Measurements from ENCODE around the gene ZP1. TPM values are rescaled to one million over a fixed set of nuclear protein-coding genes. Genes with fewer than 3 reads are reported as not detected.

The ZP1 gene
- total and polyA plus RNA-seq, 10 of the 15 experiments (the other 5 are each of a cell fraction or from before 2014, with no cell fraction given): not detected

DNA sequence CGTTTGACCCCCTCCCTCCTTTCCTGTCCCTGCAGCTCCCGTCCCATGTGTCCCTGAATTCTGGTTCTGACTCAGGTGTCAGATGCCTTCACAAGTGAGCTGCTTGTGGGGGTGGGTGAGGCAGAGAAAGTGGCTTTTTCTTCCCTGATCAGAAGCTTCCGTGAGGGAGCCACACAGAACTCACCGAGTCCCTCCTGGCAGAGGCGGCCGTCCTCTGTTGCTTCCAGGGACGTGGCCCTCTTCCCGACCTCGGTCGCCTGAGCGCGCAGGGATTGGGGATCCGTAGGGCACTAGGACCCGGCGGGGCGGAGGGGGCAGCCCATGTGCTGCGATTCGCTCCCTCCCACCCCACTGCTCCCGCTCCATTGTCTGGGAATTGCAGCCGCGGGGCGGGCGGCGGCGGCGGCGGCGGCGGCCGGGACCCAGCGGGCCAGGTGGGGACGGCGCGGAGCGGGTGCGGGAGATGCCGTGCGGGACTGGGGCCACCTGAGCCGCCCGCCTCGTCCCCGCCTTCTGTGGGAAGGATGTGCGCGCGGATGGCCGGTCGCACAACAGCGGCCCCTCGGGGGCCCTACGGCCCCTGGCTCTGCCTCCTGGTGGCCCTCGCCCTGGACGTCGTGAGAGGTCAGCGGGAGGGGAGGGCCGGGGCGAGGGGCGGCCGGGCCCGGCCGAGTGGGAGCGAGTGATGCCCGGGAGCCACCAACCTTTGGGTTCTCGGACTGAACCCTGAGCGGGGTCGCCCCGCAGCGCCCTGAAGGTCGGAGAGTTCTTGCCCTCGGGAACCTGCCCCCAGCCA is 57.0 kb downstream of the ZP1 start, which contains the start of gene TMEM132A (continued):
- TF ChIP-seq, protein P1, sequence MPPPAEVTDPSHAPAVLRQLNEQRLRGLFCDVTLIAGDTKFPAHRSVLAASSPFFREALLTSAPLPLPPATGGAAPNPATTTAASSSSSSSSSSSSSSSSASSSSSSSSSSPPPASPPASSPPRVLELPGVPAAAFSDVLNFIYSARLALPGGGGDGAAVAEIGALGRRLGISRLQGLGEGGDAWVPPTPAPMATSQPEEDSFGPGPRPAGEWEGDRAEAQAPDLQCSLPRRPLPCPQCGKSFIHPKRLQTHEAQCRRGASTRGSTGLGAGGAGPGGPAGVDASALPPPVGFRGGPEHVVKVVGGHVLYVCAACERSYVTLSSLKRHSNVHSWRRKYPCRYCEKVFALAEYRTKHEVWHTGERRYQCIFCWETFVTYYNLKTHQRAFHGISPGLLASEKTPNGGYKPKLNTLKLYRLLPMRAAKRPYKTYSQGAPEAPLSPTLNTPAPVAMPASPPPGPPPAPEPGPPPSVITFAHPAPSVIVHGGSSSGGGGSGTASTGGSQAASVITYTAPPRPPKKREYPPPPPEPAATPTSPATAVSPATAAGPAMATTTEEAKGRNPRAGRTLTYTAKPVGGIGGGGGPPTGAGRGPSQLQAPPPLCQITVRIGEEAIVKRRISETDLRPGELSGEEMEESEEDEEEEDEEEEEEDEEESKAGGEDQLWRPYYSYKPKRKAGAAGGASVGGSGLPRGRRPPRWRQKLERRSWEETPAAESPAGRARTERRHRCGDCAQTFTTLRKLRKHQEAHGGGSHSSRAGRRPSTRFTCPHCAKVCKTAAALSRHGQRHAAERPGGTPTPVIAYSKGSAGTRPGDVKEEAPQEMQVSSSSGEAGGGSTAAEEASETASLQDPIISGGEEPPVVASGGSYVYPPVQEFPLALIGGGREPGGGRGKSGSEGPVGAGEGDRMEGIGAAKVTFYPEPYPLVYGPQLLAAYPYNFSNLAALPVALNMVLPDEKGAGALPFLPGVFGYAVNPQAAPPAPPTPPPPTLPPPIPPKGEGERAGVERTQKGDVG (CRISPR knock-in tag; IDR thresholded peaks at IDR 0.05): no peak
- no peak for TF ChIP-seq NRF1 (conservative IDR thresholded peaks at IDR 0.05; ENCODE audit: low read depth, low read length)
- TF ChIP-seq MEF2A (IDR thresholded peaks at IDR 0.05; ENCODE audit: insufficient read depth, low read depth, low read length): no peak
- no peak for TF ChIP-seq SIX5 (IDR thresholded peaks at IDR 0.05; ENCODE audit: low read depth, low read length, severe bottlenecking)
- TF ChIP-seq, protein P2, sequence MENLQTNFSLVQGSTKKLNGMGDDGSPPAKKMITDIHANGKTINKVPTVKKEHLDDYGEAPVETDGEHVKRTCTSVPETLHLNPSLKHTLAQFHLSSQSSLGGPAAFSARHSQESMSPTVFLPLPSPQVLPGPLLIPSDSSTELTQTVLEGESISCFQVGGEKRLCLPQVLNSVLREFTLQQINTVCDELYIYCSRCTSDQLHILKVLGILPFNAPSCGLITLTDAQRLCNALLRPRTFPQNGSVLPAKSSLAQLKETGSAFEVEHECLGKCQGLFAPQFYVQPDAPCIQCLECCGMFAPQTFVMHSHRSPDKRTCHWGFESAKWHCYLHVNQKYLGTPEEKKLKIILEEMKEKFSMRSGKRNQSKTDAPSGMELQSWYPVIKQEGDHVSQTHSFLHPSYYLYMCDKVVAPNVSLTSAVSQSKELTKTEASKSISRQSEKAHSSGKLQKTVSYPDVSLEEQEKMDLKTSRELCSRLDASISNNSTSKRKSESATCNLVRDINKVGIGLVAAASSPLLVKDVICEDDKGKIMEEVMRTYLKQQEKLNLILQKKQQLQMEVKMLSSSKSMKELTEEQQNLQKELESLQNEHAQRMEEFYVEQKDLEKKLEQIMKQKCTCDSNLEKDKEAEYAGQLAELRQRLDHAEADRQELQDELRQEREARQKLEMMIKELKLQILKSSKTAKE (IDR thresholded peaks at IDR 0.05; ENCODE audit: low read depth, poor library complexity, severe bottlenecking): no peak
- no peak for TF ChIP-seq SUPT20H (IDR thresholded peaks at IDR 0.05; ENCODE audit: borderline replicate concordance, control insufficient read depth, low read depth, low read length)
- no peak for TF ChIP-seq PML (IDR thresholded peaks at IDR 0.05; ENCODE audit: low read length)
- TF ChIP-seq, protein P3, sequence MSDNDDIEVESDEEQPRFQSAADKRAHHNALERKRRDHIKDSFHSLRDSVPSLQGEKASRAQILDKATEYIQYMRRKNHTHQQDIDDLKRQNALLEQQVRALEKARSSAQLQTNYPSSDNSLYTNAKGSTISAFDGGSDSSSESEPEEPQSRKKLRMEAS (IDR thresholded peaks at IDR 0.05; ENCODE audit: low read depth, low read length): peak; percentile 42; the same call in 1 of the 2 replicates
- TF ChIP-seq, protein P4, sequence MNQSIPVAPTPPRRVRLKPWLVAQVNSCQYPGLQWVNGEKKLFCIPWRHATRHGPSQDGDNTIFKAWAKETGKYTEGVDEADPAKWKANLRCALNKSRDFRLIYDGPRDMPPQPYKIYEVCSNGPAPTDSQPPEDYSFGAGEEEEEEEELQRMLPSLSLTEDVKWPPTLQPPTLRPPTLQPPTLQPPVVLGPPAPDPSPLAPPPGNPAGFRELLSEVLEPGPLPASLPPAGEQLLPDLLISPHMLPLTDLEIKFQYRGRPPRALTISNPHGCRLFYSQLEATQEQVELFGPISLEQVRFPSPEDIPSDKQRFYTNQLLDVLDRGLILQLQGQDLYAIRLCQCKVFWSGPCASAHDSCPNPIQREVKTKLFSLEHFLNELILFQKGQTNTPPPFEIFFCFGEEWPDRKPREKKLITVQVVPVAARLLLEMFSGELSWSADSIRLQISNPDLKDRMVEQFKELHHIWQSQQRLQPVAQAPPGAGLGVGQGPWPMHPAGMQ (IDR thresholded peaks at IDR 0.05; ENCODE audit: borderline replicate concordance): no peak
- TF ChIP-seq MYC (IDR thresholded peaks at IDR 0.05; ENCODE audit: insufficient read depth, insufficient read length, insufficient replicate concordance, low read length, severe bottlenecking): no peak

Other genes with a start within 250 kb of the ZP1 start
Only the 7 nearest of the 12 such genes appear.
- not detected in 2 replicates for gene MS4A10, start 82.2 kb upstream of the ZP1 start, total RNA-seq (2014; rRNA removed)
- gene MS4A10, start 82.2 kb upstream of the ZP1 start, total RNA-seq (2014; rRNA removed; fragmentation: Illumina TruSeq; extraction: Trizol): not detected in 2 replicates
- not detected in 2 replicates for gene MS4A10, start 82.2 kb upstream of the ZP1 start, total RNA-seq (2021)
- not detected in 2 replicates for gene MS4A10, start 82.2 kb upstream of the ZP1 start, polyA plus RNA-seq (2011; rRNA removed)
- gene MS4A10, start 82.2 kb upstream of the ZP1 start, polyA plus RNA-seq (2014; fragmentation: Illumina TruSeq; extraction: Trizol): not detected in 2 replicates
- gene MS4A10, start 82.2 kb upstream of the ZP1 start, polyA plus RNA-seq (2014; fragmentation: Nextera tagmentation; extraction: Ambion mirVana): not detected
- not detected in 2 replicates for gene MS4A10, start 82.2 kb upstream of the ZP1 start, polyA plus RNA-seq (2014; rRNA removed)
- not detected for gene MS4A10, start 82.2 kb upstream of the ZP1 start, polyA plus RNA-seq (2016; fragmentation: Nextera tagmentation; extraction: Ambion mirVana)
- gene CCDC86, start 25.4 kb upstream of the ZP1 start, total RNA-seq (2014; rRNA removed): 26.5 and 39.7 TPM in 2 replicates
- gene CCDC86, start 25.4 kb upstream of the ZP1 start, total RNA-seq (2014; rRNA removed; fragmentation: Illumina TruSeq; extraction: Trizol): 6.6 and 7.2 TPM in 2 replicates
- gene CCDC86, start 25.4 kb upstream of the ZP1 start, total RNA-seq (2021): 51.1 and 58.2 TPM in 2 replicates
- gene CCDC86, start 25.4 kb upstream of the ZP1 start, polyA plus RNA-seq (2011; rRNA removed): 7.7 and 22.3 TPM in 2 replicates
- gene CCDC86, start 25.4 kb upstream of the ZP1 start, polyA plus RNA-seq (2014; fragmentation: Illumina TruSeq; extraction: Trizol): 24.7 and 37.7 TPM in 2 replicates
- gene CCDC86, start 25.4 kb upstream of the ZP1 start, polyA plus RNA-seq (2014; fragmentation: Nextera tagmentation; extraction: Ambion mirVana): 1 to 10 TPM; 2.0 to 4.4 TPM
- 44.4 and 49.6 TPM in 2 replicates for gene CCDC86, start 25.4 kb upstream of the ZP1 start, polyA plus RNA-seq (2014; rRNA removed)
- 10 to 100 TPM; 78.6 to 87.2 TPM for gene CCDC86, start 25.4 kb upstream of the ZP1 start, polyA plus RNA-seq (2016; fragmentation: Nextera tagmentation; extraction: Ambion mirVana)
- gene PTGDR2, start 11.6 kb upstream of the ZP1 start, total RNA-seq (2014; rRNA removed): not detected in 2 replicates
- gene PTGDR2, start 11.6 kb upstream of the ZP1 start, total RNA-seq (2014; rRNA removed; fragmentation: Illumina TruSeq; extraction: Trizol): not detected in 2 replicates
- gene PTGDR2, start 11.6 kb upstream of the ZP1 start, total RNA-seq (2021): 0.13 TPM in 1 of 2 replicates, not detected in the other
- not detected in 2 replicates for gene PTGDR2, start 11.6 kb upstream of the ZP1 start, polyA plus RNA-seq (2011; rRNA removed)
- 0.01 TPM in 1 of 2 replicates, not detected in the other for gene PTGDR2, start 11.6 kb upstream of the ZP1 start, polyA plus RNA-seq (2014; fragmentation: Illumina TruSeq; extraction: Trizol)
- not detected for gene PTGDR2, start 11.6 kb upstream of the ZP1 start, polyA plus RNA-seq (2014; fragmentation: Nextera tagmentation; extraction: Ambion mirVana)
- 0.03 TPM in 1 of 2 replicates, not detected in the other for gene PTGDR2, start 11.6 kb upstream of the ZP1 start, polyA plus RNA-seq (2014; rRNA removed)
- under 1 TPM; 0.17 to 0.28 TPM for gene PTGDR2, start 11.6 kb upstream of the ZP1 start, polyA plus RNA-seq (2016; fragmentation: Nextera tagmentation; extraction: Ambion mirVana)
- 95.6 and 109 TPM in 2 replicates for gene PRPF19, start 39.0 kb downstream of the ZP1 start, total RNA-seq (2014; rRNA removed)
- gene PRPF19, start 39.0 kb downstream of the ZP1 start, total RNA-seq (2014; rRNA removed; fragmentation: Illumina TruSeq; extraction: Trizol): 48.7 and 53.1 TPM in 2 replicates
- gene PRPF19, start 39.0 kb downstream of the ZP1 start, total RNA-seq (2021): 165 and 170 TPM in 2 replicates
- 12.9 and 25.6 TPM in 2 replicates for gene PRPF19, start 39.0 kb downstream of the ZP1 start, polyA plus RNA-seq (2011; rRNA removed)
- 109 and 151 TPM in 2 replicates for gene PRPF19, start 39.0 kb downstream of the ZP1 start, polyA plus RNA-seq (2014; fragmentation: Illumina TruSeq; extraction: Trizol)
- gene PRPF19, start 39.0 kb downstream of the ZP1 start, polyA plus RNA-seq (2014; fragmentation: Nextera tagmentation; extraction: Ambion mirVana): 10 to 100 TPM in 1 of 2 experiments, 1 to 10 TPM in 1; 8.7 to 27.7 TPM
- gene PRPF19, start 39.0 kb downstream of the ZP1 start, polyA plus RNA-seq (2014; rRNA removed): 74.4 and 88.5 TPM in 2 replicates
- 10 to 100 TPM; 59.8 to 62.9 TPM for gene PRPF19, start 39.0 kb downstream of the ZP1 start, polyA plus RNA-seq (2016; fragmentation: Nextera tagmentation; extraction: Ambion mirVana)
- gene TMEM109, start 46.6 kb downstream of the ZP1 start, total RNA-seq (2014; rRNA removed): 62.8 and 66.8 TPM in 2 replicates
- 38.3 and 43.3 TPM in 2 replicates for gene TMEM109, start 46.6 kb downstream of the ZP1 start, total RNA-seq (2014; rRNA removed; fragmentation: Illumina TruSeq; extraction: Trizol)
- 124 and 128 TPM in 2 replicates for gene TMEM109, start 46.6 kb downstream of the ZP1 start, total RNA-seq (2021)
- gene TMEM109, start 46.6 kb downstream of the ZP1 start, polyA plus RNA-seq (2011; rRNA removed): 8.1 and 25.7 TPM in 2 replicates
- 73.9 and 115 TPM in 2 replicates for gene TMEM109, start 46.6 kb downstream of the ZP1 start, polyA plus RNA-seq (2014; fragmentation: Illumina TruSeq; extraction: Trizol)
- 10 to 100 TPM; 21.9 to 52.9 TPM for gene TMEM109, start 46.6 kb downstream of the ZP1 start, polyA plus RNA-seq (2014; fragmentation: Nextera tagmentation; extraction: Ambion mirVana)
- 104 and 117 TPM in 2 replicates for gene TMEM109, start 46.6 kb downstream of the ZP1 start, polyA plus RNA-seq (2014; rRNA removed)
- gene TMEM109, start 46.6 kb downstream of the ZP1 start, polyA plus RNA-seq (2016; fragmentation: Nextera tagmentation; extraction: Ambion mirVana): 100 to 1,000 TPM; 179 to 199 TPM
- gene TMEM132A, start 56.9 kb downstream of the ZP1 start, total RNA-seq (2014; rRNA removed): 6.4 and 14.1 TPM in 2 replicates
- gene TMEM132A, start 56.9 kb downstream of the ZP1 start, total RNA-seq (2014; rRNA removed; fragmentation: Illumina TruSeq; extraction: Trizol): 4.1 and 5.6 TPM in 2 replicates
- 16.0 and 25.0 TPM in 2 replicates for gene TMEM132A, start 56.9 kb downstream of the ZP1 start, total RNA-seq (2021)
- gene TMEM132A, start 56.9 kb downstream of the ZP1 start, polyA plus RNA-seq (2011; rRNA removed): 0.56 and 0.78 TPM in 2 replicates
- gene TMEM132A, start 56.9 kb downstream of the ZP1 start, polyA plus RNA-seq (2014; fragmentation: Illumina TruSeq; extraction: Trizol): 1.5 and 1.7 TPM in 2 replicates
- under 1 TPM; 0.16 to 0.79 TPM for gene TMEM132A, start 56.9 kb downstream of the ZP1 start, polyA plus RNA-seq (2014; fragmentation: Nextera tagmentation; extraction: Ambion mirVana)
- 9.9 and 14.6 TPM in 2 replicates for gene TMEM132A, start 56.9 kb downstream of the ZP1 start, polyA plus RNA-seq (2014; rRNA removed)
- 1 to 10 TPM; 3.4 to 5.2 TPM for gene TMEM132A, start 56.9 kb downstream of the ZP1 start, polyA plus RNA-seq (2016; fragmentation: Nextera tagmentation; extraction: Ambion mirVana)
- gene SLC15A3, start 84.6 kb downstream of the ZP1 start, total RNA-seq (2014; rRNA removed): 71.3 and 83.5 TPM in 2 replicates
- gene SLC15A3, start 84.6 kb downstream of the ZP1 start, total RNA-seq (2014; rRNA removed; fragmentation: Illumina TruSeq; extraction: Trizol): 51.5 and 56.3 TPM in 2 replicates
- gene SLC15A3, start 84.6 kb downstream of the ZP1 start, total RNA-seq (2021): 93.3 and 102 TPM in 2 replicates
- gene SLC15A3, start 84.6 kb downstream of the ZP1 start, polyA plus RNA-seq (2011; rRNA removed): 18.2 and 44.9 TPM in 2 replicates
- gene SLC15A3, start 84.6 kb downstream of the ZP1 start, polyA plus RNA-seq (2014; fragmentation: Illumina TruSeq; extraction: Trizol): 11.7 and 54.8 TPM in 2 replicates
- 10 to 100 TPM; 17.7 to 55.4 TPM for gene SLC15A3, start 84.6 kb downstream of the ZP1 start, polyA plus RNA-seq (2014; fragmentation: Nextera tagmentation; extraction: Ambion mirVana)
- 71.9 and 83.8 TPM in 2 replicates for gene SLC15A3, start 84.6 kb downstream of the ZP1 start, polyA plus RNA-seq (2014; rRNA removed)
- gene SLC15A3, start 84.6 kb downstream of the ZP1 start, polyA plus RNA-seq (2016; fragmentation: Nextera tagmentation; extraction: Ambion mirVana): 10 to 100 TPM; 53.4 to 57.7 TPM